Neural progenitor cell (in vitro differentiated cells): Measurements from ENCODE around the gene KLHL36. TPM values are rescaled to one million over a fixed set of nuclear protein-coding genes. Genes with fewer than 3 reads are reported as not detected.

Experiments
- DNase-seq: peaks from one replicate; pipeline ENCODE4 v3.0.0-alpha.2; 2016; ENCODE audit warnings: low spot score
- H2AFZ ChIP-seq: fragments of 200-600 bp; sonication (generic); replicated peaks from 2 replicates; pipeline ENCODE4 v1.6.1; 2016; ENCODE audit warnings: antibody characterized with exemption
- H3F3A ChIP-seq: fragments of 200-600 bp; sonication (generic); 2 replicates; pipeline ENCODE4 v1.6.1; 2016; ENCODE audit warnings: antibody characterized with exemption, low read depth
- H3K27ac ChIP-seq: fragments of 200-600 bp; sonication (generic); 2 replicates; pipeline ENCODE4 v1.5.1; 2016; ENCODE audit warnings: mild to moderate bottlenecking
- H3K27me3 ChIP-seq: fragments of 200-600 bp; sonication (generic); 2 replicates; pipeline ENCODE4 v1.6.1; 2016; ENCODE audit warnings: mild to moderate bottlenecking, moderate library complexity
- H3K36me3 ChIP-seq: fragments of 200-600 bp; sonication (generic); 2 replicates; pipeline ENCODE4 v1.5.1; 2016
- H3K4me1 ChIP-seq: fragments of 200-600 bp; sonication (generic); 2 replicates; pipeline ENCODE4 v1.6.1; 2016; ENCODE audit warnings: mixed run types
- H3K4me2 ChIP-seq: fragments of 200-600 bp; sonication (generic); 2 replicates; pipeline ENCODE4 v1.6.1; 2016
- H3K4me3 ChIP-seq: fragments of 200-600 bp; sonication (generic); 2 replicates; pipeline ENCODE4 v1.5.1; 2016
- H3K79me2 ChIP-seq: fragments of 200-600 bp; sonication (generic); 2 replicates; pipeline ENCODE4 v1.6.1; 2016; ENCODE audit warnings: low read depth
- H3K9ac ChIP-seq: fragments of 200-600 bp; sonication (generic); 2 replicates; pipeline ENCODE4 v1.6.1; 2016
- H3K9me3 ChIP-seq: fragments of 200-600 bp; sonication (generic); 2 replicates; pipeline ENCODE4 v1.5.1; 2016; ENCODE audit warnings: low read depth
- H4K20me1 ChIP-seq: fragments of 200-600 bp; sonication (generic); 2 replicates; pipeline ENCODE4 v1.6.1; 2016; ENCODE audit warnings: low read depth
- H3K27ac Mint-ChIP-seq: 3 replicates; pipeline ENCODE4 v1.8.0; 2021; ENCODE audit warnings: mixed read lengths
- H3K27me3 Mint-ChIP-seq: 2 replicates; pipeline ENCODE4 v1.8.0; 2022; ENCODE audit warnings: low read depth, mild to moderate bottlenecking, inconsistent platforms, moderate library complexity, mixed read lengths; ENCODE audit not compliant: insufficient read depth
- H3K36me3 Mint-ChIP-seq: 3 replicates; pipeline ENCODE4 v1.8.0; 2021; ENCODE audit warnings: mixed read lengths
- H3K4me1 Mint-ChIP-seq: 3 replicates; pipeline ENCODE4 v1.8.0; 2021; ENCODE audit warnings: mixed read lengths
- H3K4me3 Mint-ChIP-seq: 3 replicates; pipeline ENCODE4 v1.8.0; 2021; ENCODE audit warnings: mild to moderate bottlenecking, moderate library complexity, mixed read lengths
- H3K9me3 Mint-ChIP-seq: 3 replicates; pipeline ENCODE4 v1.8.0; 2020; ENCODE audit warnings: mixed read lengths
- EZH2 ChIP-seq: fragments of 200-600 bp; sonication (generic); IDR thresholded peaks from 2 replicates; pipeline ENCODE4 v1.6.1; 2017; ENCODE audit warnings: antibody characterized with exemption, mild to moderate bottlenecking, moderate library complexity
- EZH2phosphoT487 ChIP-seq: fragments of 200-600 bp; sonication (generic); IDR thresholded peaks from 2 replicates; pipeline ENCODE4 v1.6.1; 2017; ENCODE audit warnings: antibody characterized with exemption
- total RNA-seq: library from RNA; depleted of rRNA; stranded (reverse); fragments of >200 nt; gene quantifications from 2 replicates; pipeline ENCODE4 v1.2.3, GENCODE V29; 2015; ENCODE audit warnings: low replicate concordance
- TF ChIP-seq, protein P1 (sequence below): fragments of 200-600 bp; sonication (generic); IDR thresholded peaks from 2 replicates; pipeline ENCODE4 v1.5.1; 2017; ENCODE audit warnings: antibody characterized with exemption, mild to moderate bottlenecking

The KLHL36 gene
- total RNA-seq, 1 donor from 2014 or later, result 15.9 TPM

GRCh38 chr16:84667600-84668309, 19.4 kb downstream of the KLHL36 start:
- no peak overlapping the region for H3K9ac ChIP-seq
- H3K4me1 Mint-ChIP-seq, result peaks cover 13% of the 10 kb centered on the region
- H3K4me3 ChIP-seq, result no peak overlapping the region
- TF ChIP-seq EZH2 (no peak), EZH2phosphoT487 (no peak)
- TF ChIP-seq, protein P1, sequence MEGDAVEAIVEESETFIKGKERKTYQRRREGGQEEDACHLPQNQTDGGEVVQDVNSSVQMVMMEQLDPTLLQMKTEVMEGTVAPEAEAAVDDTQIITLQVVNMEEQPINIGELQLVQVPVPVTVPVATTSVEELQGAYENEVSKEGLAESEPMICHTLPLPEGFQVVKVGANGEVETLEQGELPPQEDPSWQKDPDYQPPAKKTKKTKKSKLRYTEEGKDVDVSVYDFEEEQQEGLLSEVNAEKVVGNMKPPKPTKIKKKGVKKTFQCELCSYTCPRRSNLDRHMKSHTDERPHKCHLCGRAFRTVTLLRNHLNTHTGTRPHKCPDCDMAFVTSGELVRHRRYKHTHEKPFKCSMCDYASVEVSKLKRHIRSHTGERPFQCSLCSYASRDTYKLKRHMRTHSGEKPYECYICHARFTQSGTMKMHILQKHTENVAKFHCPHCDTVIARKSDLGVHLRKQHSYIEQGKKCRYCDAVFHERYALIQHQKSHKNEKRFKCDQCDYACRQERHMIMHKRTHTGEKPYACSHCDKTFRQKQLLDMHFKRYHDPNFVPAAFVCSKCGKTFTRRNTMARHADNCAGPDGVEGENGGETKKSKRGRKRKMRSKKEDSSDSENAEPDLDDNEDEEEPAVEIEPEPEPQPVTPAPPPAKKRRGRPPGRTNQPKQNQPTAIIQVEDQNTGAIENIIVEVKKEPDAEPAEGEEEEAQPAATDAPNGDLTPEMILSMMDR, result no peak
- no peaks in the 10 kb centered on the region for H3K9me3 Mint-ChIP-seq
- H3K4me2 ChIP-seq, result no peak overlapping the region
- H3K36me3 Mint-ChIP-seq, result peaks cover 7% of the 10 kb centered on the region
- H3K27me3 ChIP-seq, result no peaks in the 10 kb centered on the region
- DNase-seq, result no peak
- H3K4me3 Mint-ChIP-seq, result no peak overlapping the region
- H3K79me2 ChIP-seq, result no peaks in the 10 kb centered on the region
- no peaks in the 10 kb centered on the region for H4K20me1 ChIP-seq
- H3K27ac Mint-ChIP-seq, result no peak overlapping the region
- H3K9me3 ChIP-seq, result no peaks in the 10 kb centered on the region
- H3F3A ChIP-seq, result no peaks in the 10 kb centered on the region
- H3K27me3 Mint-ChIP-seq, result peaks cover 3% of the 10 kb centered on the region
- no peak overlapping the region for H3K27ac ChIP-seq
- H3K4me1 ChIP-seq, result peaks cover 12% of the 10 kb centered on the region
- H3K36me3 ChIP-seq, result no peaks in the 10 kb centered on the region
- H2AFZ ChIP-seq, result no peak overlapping the region

DNA sequence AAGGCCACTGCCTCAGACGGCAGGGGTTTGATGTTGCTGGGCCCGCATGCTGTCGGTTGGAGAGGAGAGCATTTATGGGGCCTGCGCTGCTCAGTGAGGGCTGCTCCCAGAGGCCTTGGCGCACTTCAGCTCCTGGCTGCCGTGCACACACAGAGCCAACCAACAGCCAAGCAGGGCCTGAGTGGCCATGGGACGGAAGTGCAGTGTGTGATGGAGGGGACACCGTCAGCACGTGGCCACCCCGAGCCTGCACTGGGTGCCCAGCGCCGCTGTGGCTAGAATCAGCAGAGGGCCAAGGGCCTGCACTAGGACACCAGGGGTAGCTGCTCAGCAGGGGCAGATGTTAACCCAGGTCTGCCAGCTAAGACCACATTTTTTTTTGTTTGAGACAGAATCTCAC, 21.8 kb downstream of the KLHL36 start:
- no peak overlapping the region for H2AFZ ChIP-seq
- TF ChIP-seq EZH2phosphoT487, result no peak
- TF ChIP-seq, protein P1, result no peak
- no peak for TF ChIP-seq EZH2
- Mint-ChIP-seq H3K4me1 (peaks cover 13% of the 10 kb centered on the region), H3K9me3 (no peaks in the 10 kb centered on the region), H3K27me3 (peaks cover 11% of the 10 kb centered on the region), H3K27ac (no peak overlapping the region), H3K4me3 (no peak overlapping the region), H3K36me3 (peaks cover 4% of the 10 kb centered on the region)
- H3K27me3 ChIP-seq, result no peaks in the 10 kb centered on the region
- DNase-seq, result no peak
- H4K20me1 ChIP-seq, result no peaks in the 10 kb centered on the region
- H3K9ac ChIP-seq, result no peak overlapping the region
- H3K36me3 ChIP-seq, result no peaks in the 10 kb centered on the region
- H3K79me2 ChIP-seq, result no peaks in the 10 kb centered on the region
- H3K27ac ChIP-seq, result no peak overlapping the region
- H3K4me1 ChIP-seq, result peaks cover 12% of the 10 kb centered on the region
- no peak overlapping the region for H3K4me2 ChIP-seq
- no peaks in the 10 kb centered on the region for H3F3A ChIP-seq
- H3K9me3 ChIP-seq, result no peaks in the 10 kb centered on the region
- H3K4me3 ChIP-seq, result no peak overlapping the region

- Histone ChIP-seq H3K27ac (no peak overlapping the region), H3K27me3 (peaks cover 4% of the 10 kb centered on the region), H3K4me2 (no peak overlapping the region), H3K36me3 (no peaks in the 10 kb centered on the region), H3K79me2 (no peaks in the 10 kb centered on the region), H3F3A (no peaks in the 10 kb centered on the region), H4K20me1 (no peaks in the 10 kb centered on the region), H3K4me1 (peaks cover 11% of the 10 kb centered on the region), H3K9ac (no peak overlapping the region), H3K4me3 (no peak overlapping the region), H2AFZ (no peak overlapping the region), H3K9me3 (no peaks in the 10 kb centered on the region)
- peaks cover 11% of the 10 kb centered on the region for H3K27me3 Mint-ChIP-seq
- H3K36me3 Mint-ChIP-seq, result no peaks in the 10 kb centered on the region
- DNase-seq, result peak; percentile 78
- no peaks in the 10 kb centered on the region for H3K9me3 Mint-ChIP-seq
- peaks cover 7% of the 10 kb centered on the region for H3K4me1 Mint-ChIP-seq
- TF ChIP-seq EZH2, result no peak
- no peak for TF ChIP-seq EZH2phosphoT487
- TF ChIP-seq, protein P1, result peak; percentile 92
- H3K4me3 Mint-ChIP-seq, result no peak overlapping the region
- peak overlapping the region; percentile 53 for H3K27ac Mint-ChIP-seq
Measured at GRCh38 chr16:84672276-84673202, 24.2 kb downstream of the KLHL36 start.
